ENCODE data around the gene NR1D1.

The NR1D1 gene

DNA sequence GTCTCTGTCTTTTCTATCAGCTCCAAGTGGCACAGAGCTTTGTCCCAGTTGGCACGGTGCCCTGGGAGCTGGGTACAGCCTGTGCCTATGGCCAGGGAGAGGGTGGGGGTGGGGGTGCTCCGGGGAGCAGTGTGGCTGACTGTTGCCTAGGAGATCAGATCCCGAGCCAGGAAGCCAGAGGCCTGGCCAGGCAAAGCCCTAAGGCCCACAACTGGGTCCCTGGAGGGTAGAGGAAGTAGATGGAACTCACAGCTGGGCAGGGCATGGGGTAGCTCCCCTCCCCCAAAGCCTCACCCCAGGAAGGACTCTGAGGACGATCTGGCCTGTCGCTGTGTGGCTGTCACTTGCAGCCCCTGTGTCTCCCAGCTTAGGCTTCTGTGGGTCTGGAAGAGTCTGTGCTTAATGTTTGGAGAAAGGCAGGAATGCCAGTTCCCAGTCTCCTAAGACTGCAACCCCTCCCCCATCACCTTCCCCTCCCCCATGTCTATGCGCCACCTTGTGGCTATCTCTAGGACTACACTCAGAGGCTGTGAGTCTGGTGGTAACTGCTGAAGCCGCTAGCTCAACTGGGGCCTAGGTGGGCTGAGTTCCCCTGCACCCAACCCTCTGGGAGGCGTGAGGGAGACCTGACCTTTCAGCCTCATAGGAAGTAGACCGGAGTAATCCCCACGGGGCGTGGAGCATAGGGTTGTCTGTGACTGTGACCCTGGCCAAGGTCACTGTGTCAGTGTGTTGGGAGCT is 25.0 kb downstream of the NR1D1 start:
- peak; percentile 85 for DNase-seq (ENCODE audit: low spot score)

DNA sequence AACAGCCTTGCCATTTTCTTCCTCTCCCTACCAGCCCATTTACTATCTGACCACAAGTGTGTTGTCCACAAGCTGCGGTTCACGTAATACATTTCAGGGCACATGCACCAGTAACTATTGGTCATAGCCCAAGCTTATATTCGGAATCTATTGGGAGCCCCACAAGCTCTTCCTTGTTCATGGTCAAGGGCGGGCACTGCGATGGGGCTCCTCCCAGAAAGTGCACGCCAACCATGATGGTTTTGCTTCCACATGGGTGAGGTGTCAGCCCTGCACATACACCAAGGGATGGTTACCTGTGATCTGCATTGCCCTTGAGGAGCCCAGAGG is 25.6 kb downstream of the NR1D1 start:
- DNase-seq (ENCODE audit: low spot score), result peak; percentile 64

DNA sequence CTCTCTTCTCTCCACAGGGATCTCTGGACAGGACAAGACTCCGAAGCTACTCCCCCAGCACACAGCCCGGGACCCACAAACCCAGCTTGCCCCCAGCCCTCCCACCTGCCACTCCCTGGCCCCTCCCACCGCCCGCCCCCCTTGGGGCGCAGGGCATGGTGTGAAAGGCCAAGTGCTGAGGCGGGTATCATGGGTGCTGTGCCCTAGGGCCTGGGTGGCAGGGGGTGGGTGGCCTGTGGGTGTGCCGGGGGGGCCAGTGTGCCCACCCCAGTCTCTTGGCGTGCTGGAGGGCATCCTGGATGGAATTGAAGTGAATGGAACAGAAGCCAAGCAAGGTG is 26.2 kb downstream of the NR1D1 start:
- DNase-seq (ENCODE audit: low spot score), result peak; percentile 5

DNA sequence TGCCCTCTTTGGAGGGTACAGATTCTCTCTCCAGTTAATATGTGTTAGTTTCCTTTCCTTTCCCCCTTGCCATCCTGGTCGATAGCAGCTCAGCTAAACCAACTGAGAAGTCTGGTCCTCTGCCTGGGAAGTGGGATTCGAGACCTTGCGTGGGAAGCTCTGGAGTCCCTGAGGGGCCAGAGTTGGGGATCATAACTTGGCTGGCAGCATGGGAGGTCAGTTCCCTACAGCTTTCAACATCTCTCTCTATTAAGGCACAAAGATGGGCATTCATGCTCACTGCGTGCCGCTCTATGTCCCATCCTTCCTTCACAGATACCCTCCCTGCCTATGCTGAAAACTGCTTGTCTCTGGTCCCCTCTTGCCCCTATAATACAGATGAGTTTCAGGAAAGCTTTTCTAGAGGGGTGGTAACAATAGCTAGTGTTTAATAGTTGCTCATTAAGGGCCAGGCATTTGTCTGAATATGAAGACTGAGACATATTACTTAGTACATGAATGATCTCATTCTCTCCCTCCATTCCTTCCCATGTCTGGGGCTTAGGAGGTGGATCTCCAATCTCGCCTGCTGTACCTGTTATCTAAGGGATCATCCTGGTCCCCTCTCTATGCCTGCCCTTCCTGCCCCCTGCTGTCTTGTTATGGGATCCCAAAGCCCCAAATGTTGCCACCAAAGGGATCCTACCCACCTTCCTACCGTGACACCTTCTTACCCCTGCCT is 26.8 kb downstream of the NR1D1 start:
- DNase-seq (ENCODE audit: low spot score), result peak; percentile 17

DNA sequence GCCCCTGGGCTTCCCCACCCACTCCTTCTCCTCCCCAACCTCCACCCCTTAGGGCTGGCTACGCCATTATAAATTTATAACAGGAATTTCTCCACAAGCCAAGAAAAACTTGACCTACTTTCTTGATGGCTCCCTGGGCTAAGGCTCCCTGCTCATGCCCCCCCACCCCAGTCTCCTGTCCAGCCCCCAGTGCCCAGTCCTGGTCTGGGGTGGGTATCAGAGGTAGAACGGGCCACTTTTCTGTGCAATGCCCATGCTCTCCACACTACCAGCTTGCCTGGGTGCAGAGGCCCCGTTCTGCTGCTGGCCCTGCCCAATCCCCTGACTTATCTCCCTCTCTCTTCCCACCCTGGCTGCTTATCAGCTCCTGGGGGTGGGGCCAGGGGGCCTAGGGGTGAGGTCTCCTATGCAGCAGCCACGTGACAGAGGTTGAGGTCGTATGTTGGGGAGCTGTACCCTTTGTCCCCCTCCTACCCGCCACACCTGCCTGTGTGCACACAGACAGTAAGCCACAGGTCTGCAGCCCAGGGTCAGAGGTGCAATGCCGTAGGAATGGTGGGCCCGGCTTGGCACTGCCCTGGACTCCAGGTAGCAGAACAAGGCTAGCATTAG is 27.5 kb downstream of the NR1D1 start:
- peak; percentile 76 for DNase-seq (ENCODE audit: low spot score)

DNA sequence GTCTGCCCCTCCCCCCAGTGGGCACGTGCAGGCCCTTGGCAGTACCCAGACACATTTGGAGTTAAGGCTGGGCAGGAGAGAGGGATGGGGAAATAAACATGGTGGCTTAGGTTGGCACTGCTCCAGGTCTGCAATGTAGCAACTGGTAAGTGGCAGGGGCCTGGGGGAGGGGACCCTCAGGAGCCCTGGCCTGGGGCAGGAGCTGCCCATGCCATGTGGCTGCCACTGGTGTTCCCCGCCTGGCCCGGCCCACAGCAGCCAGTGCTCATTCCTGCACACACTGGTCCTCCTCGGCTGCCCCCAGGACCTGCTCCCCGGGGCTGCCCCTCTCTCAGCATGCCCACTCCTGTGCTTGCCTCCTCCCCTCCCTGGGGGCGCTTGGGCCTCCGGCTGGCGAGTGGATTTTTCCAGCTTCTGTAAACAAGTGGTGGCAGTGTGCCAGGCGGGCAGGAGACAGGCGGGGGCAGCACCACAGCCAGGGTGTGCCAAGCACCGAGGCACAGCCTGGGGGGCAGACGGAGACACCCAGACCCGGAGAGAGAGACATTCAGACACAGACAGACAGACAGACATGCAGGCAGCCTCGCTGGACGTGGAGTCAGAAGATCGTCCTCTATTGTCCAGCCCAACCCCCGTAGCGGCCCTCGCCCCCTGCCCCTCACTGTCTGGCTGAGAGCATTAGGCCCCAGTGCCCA is 28.2 kb downstream of the NR1D1 start:
- peak; percentile 89 for DNase-seq (ENCODE audit: low spot score)

DNA sequence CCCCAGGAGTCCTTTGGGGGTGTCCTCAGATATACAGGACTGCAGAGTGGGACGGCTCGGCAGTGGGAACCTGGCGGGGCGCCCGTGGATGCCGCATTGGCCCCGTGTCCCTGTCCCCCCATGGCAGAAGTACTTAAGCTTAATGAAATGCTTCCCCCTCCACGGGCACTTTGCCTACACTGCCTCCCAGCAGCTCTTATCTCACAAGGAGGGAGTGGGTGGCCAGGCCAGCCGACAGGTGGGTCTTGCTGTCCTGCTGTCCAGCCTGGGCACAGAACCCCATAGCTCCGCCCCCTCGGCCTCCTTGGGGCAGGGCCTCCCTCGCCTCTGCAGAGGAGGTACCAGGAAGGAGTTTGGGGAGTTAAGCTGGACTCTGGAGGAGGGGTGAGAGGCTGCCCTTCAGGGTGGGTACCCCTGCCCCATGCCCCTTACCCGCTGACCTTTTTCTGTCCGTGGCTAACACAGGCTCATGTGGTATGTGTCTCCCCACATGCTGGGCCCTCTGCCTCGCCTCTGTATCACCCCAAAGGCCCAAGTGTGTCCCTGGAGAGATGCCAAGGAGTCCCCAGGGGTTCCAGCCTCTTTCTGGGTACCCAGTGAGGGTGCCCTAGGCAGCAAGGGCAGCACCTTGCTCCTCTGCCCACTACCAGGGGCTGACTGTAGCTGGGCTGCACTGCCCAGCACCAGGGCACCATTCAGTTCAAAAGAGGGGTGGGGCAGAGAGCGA is 28.9 kb downstream of the NR1D1 start:
- DNase-seq (ENCODE audit: low spot score), result peak; percentile 82

DNA sequence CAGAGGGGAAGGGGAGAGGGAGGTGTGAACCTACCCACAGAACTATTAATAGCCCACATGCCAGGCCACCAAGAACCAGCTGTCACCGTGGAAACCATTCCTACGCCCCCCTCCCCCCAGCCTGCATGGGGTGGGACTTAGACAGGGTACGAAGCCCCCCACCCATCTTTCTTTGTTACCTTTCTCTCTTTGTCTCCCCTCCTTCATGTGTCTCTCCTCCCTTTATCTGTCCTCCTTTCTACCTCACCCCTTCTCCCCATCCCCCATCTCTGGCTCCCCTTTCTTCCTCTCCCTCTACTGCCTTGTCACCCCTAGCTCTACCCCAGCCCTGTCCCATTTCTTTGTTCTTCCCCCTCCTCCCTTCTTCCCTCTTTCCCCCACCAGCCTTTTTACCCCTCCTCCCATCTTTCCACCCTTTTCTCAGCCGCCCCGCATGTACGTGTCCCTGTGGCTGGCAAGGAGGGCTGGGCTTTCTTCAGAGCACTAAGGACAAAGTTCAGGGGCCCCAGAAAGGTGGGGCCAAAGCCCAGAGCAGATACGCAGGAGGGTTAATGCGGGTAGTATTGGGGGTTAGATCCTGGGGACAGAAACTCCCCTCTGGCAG is 29.6 kb downstream of the NR1D1 start:
- peak; percentile 8 for DNase-seq (ENCODE audit: low spot score)

DNA sequence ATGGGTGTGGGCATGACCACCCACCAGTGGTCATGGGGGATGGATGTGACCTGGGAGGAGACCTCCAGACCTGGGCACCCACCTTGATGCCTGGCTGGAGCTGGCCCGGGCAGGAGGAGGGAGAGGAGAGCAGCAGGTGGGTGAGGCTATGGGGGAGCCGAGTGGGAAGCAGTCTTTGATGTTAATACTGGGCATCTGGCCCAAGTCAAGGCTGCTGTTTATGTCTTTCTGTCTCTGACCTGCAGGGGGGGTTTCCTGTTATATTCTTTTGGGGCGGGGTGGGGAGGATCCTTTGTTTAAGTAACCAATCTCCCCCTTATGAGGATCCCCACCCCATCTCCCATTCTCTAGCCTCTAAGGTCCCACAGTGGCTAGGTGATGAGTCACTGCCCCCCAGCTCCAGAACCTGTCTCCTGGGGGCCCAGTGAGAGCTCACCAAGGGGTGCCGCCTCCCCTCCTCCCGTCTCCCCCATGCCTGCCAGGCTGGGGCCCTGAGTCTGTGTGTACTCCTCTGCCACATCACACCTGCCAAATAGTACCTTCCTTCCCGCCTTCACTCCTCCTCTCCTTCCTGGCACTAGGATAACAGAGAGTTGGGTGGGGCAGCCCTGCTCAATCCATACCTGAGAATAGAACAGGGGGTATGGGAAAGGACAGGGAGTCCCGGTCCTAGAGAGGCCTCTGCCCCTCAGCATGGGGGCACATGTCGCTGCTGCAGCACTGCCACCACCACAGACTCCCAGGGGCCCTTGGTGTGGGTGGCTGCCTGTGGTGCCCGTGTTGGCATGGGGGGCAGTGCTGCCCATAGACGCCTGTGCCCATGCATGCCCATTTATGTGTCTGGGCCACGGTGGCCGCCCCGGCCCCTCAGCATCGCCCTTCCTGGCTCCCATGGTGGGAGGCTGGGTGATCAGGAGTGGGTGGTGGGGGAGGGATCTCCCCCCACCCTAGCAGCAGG is 30.4 kb downstream of the NR1D1 start:
- peak; percentile 64 for DNase-seq (ENCODE audit: low spot score)

DNA sequence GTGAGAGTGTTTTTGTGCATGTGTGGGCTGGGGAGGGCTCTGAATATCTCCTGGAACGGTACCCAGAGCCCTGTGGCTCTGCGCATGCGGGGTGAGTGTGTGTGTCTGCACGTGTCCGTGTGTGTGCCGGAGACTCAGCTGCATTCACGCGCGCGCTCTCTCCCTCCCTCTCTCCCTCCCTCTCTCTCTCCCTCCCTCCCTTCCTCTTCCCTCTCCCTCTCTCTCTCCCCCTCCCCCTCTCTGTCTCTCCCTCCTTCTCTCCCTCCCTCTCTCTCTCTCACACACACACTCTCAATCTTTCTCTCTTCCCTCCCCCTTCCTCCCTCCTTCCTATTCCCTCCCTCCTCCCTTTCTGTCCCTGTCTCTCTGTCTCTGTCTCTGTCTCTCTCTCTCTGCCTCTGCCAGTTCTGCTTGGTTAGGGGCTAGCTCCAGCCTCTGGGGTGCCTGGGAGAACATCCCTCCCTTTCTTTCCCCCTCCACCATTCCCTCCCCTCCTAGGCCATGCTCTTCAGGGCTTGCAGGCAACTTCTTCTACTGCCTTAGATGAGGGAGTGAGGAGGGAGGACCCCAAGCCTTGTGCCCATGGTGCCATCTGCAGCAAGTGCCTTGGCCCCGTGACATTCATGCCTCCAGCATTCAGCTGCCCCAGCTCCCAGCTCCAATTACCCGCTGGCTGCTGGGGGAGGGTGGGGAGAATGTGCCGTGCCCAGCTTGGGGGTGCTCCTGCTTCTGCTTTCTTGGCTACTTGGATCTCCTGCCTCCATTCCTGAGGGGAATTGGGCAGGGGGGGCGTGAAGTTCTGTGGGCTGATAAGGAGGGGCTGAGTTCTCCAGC is 31.3 kb downstream of the NR1D1 start:
- peak; percentile 87 for DNase-seq (ENCODE audit: low spot score)

DNA sequence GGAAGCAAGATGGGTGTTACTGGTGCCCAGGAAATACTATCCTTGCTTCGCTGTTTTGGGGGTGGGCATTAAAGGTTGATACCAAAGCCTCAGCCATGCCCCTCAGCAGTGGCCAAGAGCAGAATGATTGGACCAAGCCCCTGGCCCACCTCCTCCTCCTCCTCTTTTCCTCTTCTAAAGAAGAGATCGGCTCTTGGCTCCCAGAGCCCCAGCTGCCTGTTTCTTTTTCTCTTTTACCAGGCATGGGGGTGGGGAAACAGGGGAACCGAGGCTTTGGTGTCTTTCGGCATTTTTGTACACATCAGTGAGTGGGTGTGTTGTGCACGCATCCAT is 31.8 kb downstream of the NR1D1 start:
- no peak for DNase-seq (ENCODE audit: low spot score)

DNA sequence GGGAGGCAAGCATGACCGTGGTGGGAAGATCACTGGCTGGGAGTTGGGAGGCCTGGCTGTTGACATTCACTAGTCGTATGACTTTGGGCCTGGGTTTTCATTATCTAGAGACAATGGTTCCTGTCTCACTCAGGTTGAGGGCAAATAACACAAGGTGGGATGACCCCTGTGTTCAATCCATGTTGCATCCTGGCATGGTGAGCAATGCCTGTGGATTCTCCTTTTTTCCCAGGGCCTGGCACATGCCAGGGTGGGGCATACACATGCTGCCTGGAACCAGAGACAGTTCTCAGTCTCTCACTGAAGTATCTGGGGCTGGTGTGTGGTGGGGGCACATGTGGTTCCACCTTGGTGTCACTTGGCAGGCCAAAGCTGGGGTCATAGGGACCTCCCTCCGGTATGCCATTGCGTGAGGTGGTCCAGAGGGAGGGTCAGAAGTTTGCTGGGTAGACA is 32.2 kb downstream of the NR1D1 start:
- DNase-seq (ENCODE audit: low spot score), result no peak

DNA sequence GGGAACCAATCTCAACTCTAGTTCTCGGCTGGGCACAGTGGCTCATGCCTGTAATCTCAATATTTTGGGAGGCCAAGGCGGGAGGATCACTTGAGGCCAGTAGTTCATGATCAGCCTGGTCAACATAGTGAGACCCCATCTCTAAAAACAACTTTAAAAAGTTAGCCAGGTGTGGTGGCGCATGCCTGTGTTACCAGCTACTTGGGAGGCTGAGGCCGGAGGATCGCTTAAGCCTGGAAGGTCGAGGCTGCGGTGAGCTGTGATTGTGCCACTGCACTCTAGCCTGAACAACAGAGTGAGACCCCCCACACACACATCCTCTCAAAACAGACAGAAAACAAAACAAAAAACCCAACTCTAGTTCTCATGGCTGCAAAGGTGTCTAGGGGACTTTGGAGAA is 32.7 kb downstream of the NR1D1 start:
- DNase-seq (ENCODE audit: low spot score), result no peak

DNA sequence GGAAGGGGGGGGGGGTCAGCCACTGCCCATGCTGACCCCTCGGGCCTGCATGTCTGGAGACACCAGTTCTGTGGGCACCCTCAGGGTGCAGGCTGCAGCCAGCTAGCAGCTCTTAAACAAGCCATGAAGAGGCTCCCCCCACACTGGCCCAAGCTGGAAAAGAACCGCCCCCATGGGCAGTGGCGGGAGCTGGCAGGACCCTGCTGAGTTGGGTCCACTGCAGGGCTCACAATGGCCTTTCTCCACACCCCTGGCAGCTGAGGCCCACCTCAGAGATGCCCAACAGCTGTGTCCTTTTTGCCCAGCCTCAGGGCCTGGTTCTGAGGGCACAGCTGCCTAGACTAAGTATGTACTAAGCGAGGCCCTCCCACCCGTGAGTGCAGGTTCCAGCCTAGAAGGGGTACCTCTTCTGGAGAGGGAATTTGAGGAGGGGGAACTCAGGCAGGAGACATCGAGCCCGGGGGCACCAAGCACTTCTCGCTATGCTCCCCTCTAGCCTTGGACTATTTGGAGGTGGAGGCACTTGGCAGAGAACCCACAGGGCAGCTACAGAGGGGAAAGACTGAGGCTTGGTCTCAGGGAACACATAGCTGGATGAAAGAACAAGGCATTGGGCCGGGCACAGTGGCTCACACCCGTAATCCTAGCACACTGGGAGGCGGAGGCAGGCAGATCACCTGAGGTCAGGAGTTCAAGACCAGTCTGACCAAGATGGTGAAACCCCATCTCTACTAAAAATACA is 34.4 kb downstream of the NR1D1 start:
- no peak for DNase-seq (ENCODE audit: low spot score)

DNA sequence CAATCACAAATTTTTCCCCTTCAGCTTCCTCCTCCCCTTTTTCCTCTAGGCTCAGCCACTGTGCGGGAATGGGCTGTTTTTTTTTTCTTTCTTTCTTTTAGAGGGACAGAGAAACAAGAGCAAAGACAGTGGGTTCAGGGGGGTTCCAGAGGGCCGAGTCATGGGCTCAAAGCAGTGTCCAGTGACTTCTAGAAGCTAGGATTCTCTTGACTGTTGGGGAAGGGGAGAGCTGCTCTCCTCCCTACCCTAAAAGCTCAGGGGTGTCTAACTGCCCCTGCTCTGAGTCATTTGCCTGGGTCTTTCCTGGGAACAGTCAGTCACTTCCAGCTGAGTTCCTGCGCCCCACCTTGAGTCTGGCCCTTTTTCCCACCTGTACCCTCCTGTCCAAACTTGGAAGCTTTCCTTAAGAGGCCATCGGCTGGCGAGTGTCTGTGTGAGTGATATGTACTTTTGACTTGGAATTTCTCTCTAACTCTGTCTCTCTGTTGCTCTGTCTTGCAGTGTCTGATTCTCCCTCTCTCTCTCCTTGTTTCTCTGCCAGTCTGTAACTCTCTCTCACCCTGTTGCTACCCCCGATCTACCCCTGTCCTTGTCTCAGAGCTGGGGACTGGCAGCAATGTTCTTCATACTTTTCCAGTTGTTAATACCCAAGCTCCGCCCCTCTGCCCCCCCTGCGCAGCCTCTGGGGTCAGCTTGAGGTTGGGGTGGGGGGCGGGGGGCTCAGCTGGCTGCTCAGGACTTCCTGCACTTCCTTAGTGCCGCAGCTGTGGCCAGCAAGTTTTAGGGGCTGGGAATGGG is 35.2 kb downstream of the NR1D1 start:
- DNase-seq (ENCODE audit: low spot score), result no peak

DNA sequence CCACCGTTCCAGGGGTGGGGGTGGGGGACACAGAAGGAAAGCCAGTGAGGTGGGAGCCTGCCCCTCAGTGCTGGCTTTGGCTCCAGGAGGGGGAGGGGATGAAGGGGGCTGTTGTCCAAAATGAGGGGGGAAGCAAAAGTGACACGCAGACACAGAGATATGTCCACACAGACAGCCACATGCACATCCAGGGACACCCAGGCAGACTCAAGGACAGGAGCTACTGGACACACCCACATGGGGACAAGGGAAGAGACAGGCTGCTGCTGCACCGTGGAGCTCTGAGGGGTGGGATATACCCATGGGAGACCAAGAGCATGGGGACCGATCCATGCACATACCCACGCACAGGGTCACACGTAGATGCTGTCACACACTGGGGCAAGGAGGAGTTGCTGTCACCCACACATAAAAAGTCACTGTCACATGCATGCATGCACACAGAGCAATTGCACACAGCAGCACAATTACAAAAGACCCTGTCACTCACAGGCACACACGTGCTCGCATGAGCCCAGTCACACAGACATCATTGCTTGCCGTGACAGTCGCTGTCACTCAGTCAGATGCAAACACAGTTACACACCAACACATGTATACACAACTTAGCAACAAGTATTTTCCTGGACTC is 36.4 kb downstream of the NR1D1 start:
- DNase-seq (ENCODE audit: low spot score), result peak; percentile 19

DNA sequence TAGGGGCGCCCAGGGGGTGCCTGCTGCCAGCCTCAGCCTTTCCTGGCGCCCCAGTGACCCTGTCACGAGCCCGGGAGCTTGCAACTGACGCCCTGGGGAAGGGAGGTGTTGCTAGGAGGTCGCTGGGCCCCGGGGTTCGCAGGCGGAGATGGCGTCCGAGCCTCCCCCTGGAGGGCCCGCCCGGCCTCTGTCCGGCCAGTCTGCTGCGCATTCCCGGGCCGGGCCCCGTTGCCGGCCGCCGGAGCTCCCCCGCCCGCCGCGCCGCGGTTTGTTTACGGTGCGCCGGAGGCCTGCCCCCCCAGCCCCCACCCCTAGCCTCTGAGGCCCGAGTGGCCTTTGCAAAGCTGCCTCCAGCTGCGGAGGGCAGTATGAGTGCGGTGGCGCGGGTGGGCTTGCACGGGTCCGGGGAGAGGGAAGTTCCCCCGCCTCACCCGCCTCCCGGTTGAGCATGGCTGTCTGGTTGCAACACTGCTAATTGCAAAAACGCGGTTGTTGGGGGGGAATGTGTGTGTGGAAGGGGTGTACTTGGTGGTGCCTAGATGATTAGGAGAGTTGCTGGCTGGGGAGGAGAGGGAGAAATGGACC is 37.1 kb downstream of the NR1D1 start:
- no peak for DNase-seq (ENCODE audit: low spot score)

Data from hematopoietic multipotent progenitor cell treated with erythropoietin and hydrocortisone succinate and interleukin-3 and kit ligand, for 17 days (in vitro differentiated cells).